Kidney (tissue), 14 donors: ENCODE results near the gene EIF3L. TPM values are rescaled to one million over a fixed set of nuclear protein-coding genes. Genes with fewer than 3 reads are reported as not detected.

Experiments
- DNase-seq, 5 donors: peaks; one replicate each; pipeline ENCODE4 v3.0.0-alpha.2; 2013 to 2020
- FAIRE-seq: peaks from 2 replicates; lab custom pipeline; 2012; peaks lifted over from hg19 to GRCh38; lab: Jason Lieb, UNC
- H3K27ac ChIP-seq, 2 donors: one replicate each; pipeline ENCODE4 v1.7.0; 2013; ENCODE audit warnings: low read depth in 2 of 2, low read length in 2 of 2, inconsistent platforms in 1 of 2
- H3K27me3 ChIP-seq: one replicate; pipeline ENCODE4 v1.7.1; 2013; ENCODE audit warnings: low read length, inconsistent platforms; ENCODE audit not compliant: control insufficient read depth, insufficient read depth
- H3K36me3 ChIP-seq, 3 donors: one replicate each; pipeline versions ENCODE4 v1.7.0 to v1.7.1; 2013; ENCODE audit warnings: low read length in 3 of 3, control low read depth in 1 of 3, inconsistent platforms in 1 of 3; ENCODE audit not compliant: insufficient read depth in 3 of 3, control insufficient read depth in 2 of 3
- H3K4me1 ChIP-seq, 3 donors: one replicate each; pipeline versions ENCODE4 v1.7.0 to v1.7.1; 2013; ENCODE audit warnings: low read length in 3 of 3, inconsistent platforms in 1 of 3, low read depth in 1 of 3; ENCODE audit not compliant: control insufficient read depth in 2 of 3, insufficient read depth in 2 of 3
- H3K4me3 ChIP-seq, 3 donors: one replicate each; pipeline versions ENCODE4 v1.7.0 to v1.8.1; 2013; ENCODE audit warnings: low read length in 3 of 3, control low read depth in 1 of 3, inconsistent platforms in 1 of 3
- H3K9ac ChIP-seq, 3 donors: one replicate each; pipeline versions ENCODE4 v1.7.0 to v1.7.1; 2013; ENCODE audit warnings: low read length in 3 of 3, control low read depth in 1 of 3, inconsistent platforms in 1 of 3
- H3K9me3 ChIP-seq, 3 donors: one replicate each; pipeline versions ENCODE4 v1.7.0 to v1.7.1; 2013; ENCODE audit warnings: low read length in 3 of 3, control low read depth in 1 of 3, inconsistent platforms in 1 of 3; ENCODE audit not compliant: control insufficient read depth in 2 of 3, insufficient read depth in 1 of 3
- CTCF ChIP-seq: IDR thresholded peaks from 3 replicates; pipeline ENCODE4 v1.5.1; 2012; ENCODE audit warnings: mild to moderate bottlenecking, moderate library complexity, borderline replicate concordance; ENCODE audit not compliant: insufficient read depth; ENCODE audit errors: extremely low read depth
- intact Hi-C: fragments of 100-400 bp; cut with DNase I; formaldehyde crosslinking; loops from one replicate; pipeline ENCODE4 v1.11.1; 2022
- polyA plus RNA-seq: library from polyadenylated mRNA; stranded (reverse); fragments of 350-450 nt; fragmentation: Illumina TruSeq; extraction: RNeasy Lipid Tissue Mini Kit (QIAGEN cat#74804); gene quantifications from one replicate; pipeline ENCODE4 v1.2.3, GENCODE V29; 2014; ENCODE audit warnings: low read depth, low replicate concordance; ENCODE audit not compliant: insufficient read depth
- total RNA-seq: library from RNA; stranded (reverse); fragmentation: NEBNext Ultra II Directional; extraction: Animal tissue kit (Norgen Biotek cat#: 25700); gene quantifications from one replicate; pipeline ENCODE4 v1.2.1, GENCODE V29; 2021
- donor health status: control.
- donor health status: control.
- donor health status: control.
- donor health status: control.
- donor health status: control.
- donor health status: DM: yes; HTN: yes; CAD: no.
- donor health status: Normal renal cell carcinoma (clear cell type).

EIF3L gene
- total and polyA plus RNA-seq, 2 donors from 2014 or later: 352 to 376 TPM

GRCh38 chr22:37850801-37851200, 1.6 kb downstream of the EIF3L start:
- no peak for DNase-seq
- Histone ChIP-seq H3K27me3 (no peaks in the 10 kb centered on the region), H3K27ac (no peak overlapping the region), H3K36me3 (peaks cover 12 to 24% (median 20%) of the 10 kb centered on the region in 3 donors), H3K9me3 (no peaks in the 10 kb centered on the region), H3K4me1 (peaks cover 0 to 7% (median 0%) of the 10 kb centered on the region in 3 donors), H3K4me3 (no peak overlapping the region), H3K9ac (no peak overlapping the region)
- intact Hi-C loops: no loop called here
- no peak for TF ChIP-seq CTCF
- no peak for FAIRE-seq

GRCh38 chr22:37852418-37852817, 3.2 kb downstream of the EIF3L start:
- no peak for TF ChIP-seq CTCF
- H3K9ac ChIP-seq: no peak overlapping the region
- H3K9me3 ChIP-seq: no peaks in the 10 kb centered on the region
- DNase-seq (no peak), FAIRE-seq (no peak)
- no peak overlapping the region for H3K4me3 ChIP-seq
- peaks cover 0 to 7% (median 0%) of the 10 kb centered on the region in 3 donors for H3K4me1 ChIP-seq
- no peak overlapping the region for H3K27ac ChIP-seq
- no peaks in the 10 kb centered on the region for H3K27me3 ChIP-seq
- intact Hi-C loops: no loop called here
- H3K36me3 ChIP-seq: peaks cover 12 to 24% (median 20%) of the 10 kb centered on the region in 3 donors

GRCh38 chr22:37854946-37855345, 5.7 kb downstream of the EIF3L start:
- TF ChIP-seq CTCF: no peak
- peaks cover 12 to 32% (median 30%) of the 10 kb centered on the region in 3 donors for H3K36me3 ChIP-seq
- intact Hi-C loops: no loop called here
- no peak for DNase-seq
- no peaks in the 10 kb centered on the region for H3K27me3 ChIP-seq
- no peaks in the 10 kb centered on the region for H3K9me3 ChIP-seq
- H3K27ac ChIP-seq: no peak overlapping the region
- FAIRE-seq: no peak
- peaks cover 0 to 3% (median 0%) of the 10 kb centered on the region in 3 donors for H3K4me1 ChIP-seq
- H3K9ac ChIP-seq: no peak overlapping the region
- H3K4me3 ChIP-seq: no peak overlapping the region

- no peak for FAIRE-seq
- Histone ChIP-seq H3K4me3 (no peak overlapping the region), H3K36me3 (peaks cover 12 to 35% (median 32%) of the 10 kb centered on the region in 3 donors), H3K9ac (no peak overlapping the region), H3K27ac (no peak overlapping the region), H3K9me3 (no peaks in the 10 kb centered on the region), H3K27me3 (no peaks in the 10 kb centered on the region), H3K4me1 (no peaks in the 10 kb centered on the region)
- intact Hi-C loops: no loop called here
- no peak for TF ChIP-seq CTCF
- no peak for DNase-seq
These were observed 6.2 kb downstream of the EIF3L start for GRCh38 chr22:37855462-37855861.
